ENCODE measurements around the gene GRIN2C. TPM values are rescaled to one million over a fixed set of nuclear protein-coding genes. Genes with fewer than 3 reads are reported as not detected.
"Not testable (repeated sequence)": the region's sequence is repeated elsewhere in the genome, so short reads cannot be mapped to it uniquely, and the experiment has no call there.

The GRIN2C gene
- 0.11 TPM in 1 of 2 replicates, not detected in the other for total RNA-seq (2021)
- not detected for Bru-seq, nascent RNA
- not detected for BruChase-seq, experiment 1, labeled RNA remaining after a 2-hour chase
- BruChase-seq, experiment 2, labeled RNA remaining after a 6-hour chase: percentile 8 among the genes with signal in this experiment
- long read RNA-seq: 0 reads

DNA sequence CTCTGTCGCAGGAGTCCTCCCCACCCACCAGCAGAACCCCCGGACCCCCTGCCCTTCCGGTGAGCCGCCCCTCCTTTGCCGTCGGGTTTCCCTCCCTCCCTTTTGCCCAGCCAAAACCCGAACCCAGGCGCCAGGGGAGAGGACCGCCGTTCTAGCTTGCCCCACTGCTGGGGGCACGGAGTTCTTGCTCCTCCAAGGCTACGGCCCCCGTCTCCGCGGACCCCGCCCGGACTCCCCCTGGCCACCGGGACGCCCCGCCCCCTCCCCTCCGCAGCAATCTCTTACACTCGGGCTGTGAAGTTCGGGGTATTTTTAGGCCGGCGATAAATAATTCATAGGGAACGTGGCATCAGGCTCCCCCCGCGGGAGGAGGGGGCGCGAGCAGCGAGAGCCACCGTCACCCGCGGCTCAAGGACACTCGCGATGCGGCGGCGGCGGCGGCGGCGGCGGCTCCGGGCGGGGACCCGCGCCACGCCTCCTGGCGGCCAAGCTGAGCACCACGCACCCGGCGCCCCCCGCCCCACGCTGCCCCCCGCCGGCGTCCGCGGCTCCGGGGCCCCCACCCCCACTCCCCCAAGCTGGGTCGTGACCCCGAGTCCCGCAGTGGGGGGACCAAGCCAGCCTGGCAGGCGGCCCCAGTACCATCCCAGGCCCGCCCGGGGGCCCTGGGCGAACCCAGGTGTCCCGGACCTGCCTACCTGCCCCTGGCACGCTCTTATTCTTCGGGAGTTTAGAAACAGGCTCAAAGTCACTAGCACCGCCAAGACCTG is at the start of gene GRIN2C:
GRIN2C (minus strand) TSS at position 427 of the 770 bp plus-strand sequence. CDS start 4,793 bp downstream, outside the sequence.
- ChIA-PET CTCF (interaction anchor here (0.7 to 1.1 kb wide), 2 partner anchors 202 to 597 kb away, joined by 3 read pairs; partner anchors contain the start of gene TMEM94), POLR2A (ENCODE audit: unreplicated experiment) (no interaction called here)
- Histone ChIP-seq H3K4me3 (no peak within 1 kb of the TSS), H3K9me2 (ENCODE audit: insufficient read depth) (no peaks in the 10 kb centered on the region), H3F3A (ENCODE audit: insufficient read depth, low read depth) (peaks cover 2% of the 10 kb centered on the region; the same call in 1 of the 2 replicates), H4K20me1 (ENCODE audit: insufficient read depth) (no peaks in the 10 kb centered on the region), H3K4me2 (no peak within 1 kb of the TSS), H2AFZ (no peak within 1 kb of the TSS), H3K36me3 (ENCODE audit: low read depth) (no peaks in the 10 kb centered on the region), H3K79me2 (ENCODE audit: low read depth) (no peaks in the 10 kb centered on the region), H3K27ac (no peak within 1 kb of the TSS), H3K4me1 (replicated peaks; ENCODE audit: insufficient read depth) (no peaks in the 10 kb centered on the region), H3K9me3 (ENCODE audit: insufficient read depth, low read depth) (no peaks in the 10 kb centered on the region), H3K27me3 (ENCODE audit: insufficient read depth, low read depth) (peaks cover 48% of the 10 kb centered on the region)
- intact Hi-C loops (cut with micrococcal nuclease; ENCODE audit: unreplicated experiment): no loop called here
- BruUV-seq (replicated peaks): no TSS peak
- TF ChIP-seq, protein P1, sequence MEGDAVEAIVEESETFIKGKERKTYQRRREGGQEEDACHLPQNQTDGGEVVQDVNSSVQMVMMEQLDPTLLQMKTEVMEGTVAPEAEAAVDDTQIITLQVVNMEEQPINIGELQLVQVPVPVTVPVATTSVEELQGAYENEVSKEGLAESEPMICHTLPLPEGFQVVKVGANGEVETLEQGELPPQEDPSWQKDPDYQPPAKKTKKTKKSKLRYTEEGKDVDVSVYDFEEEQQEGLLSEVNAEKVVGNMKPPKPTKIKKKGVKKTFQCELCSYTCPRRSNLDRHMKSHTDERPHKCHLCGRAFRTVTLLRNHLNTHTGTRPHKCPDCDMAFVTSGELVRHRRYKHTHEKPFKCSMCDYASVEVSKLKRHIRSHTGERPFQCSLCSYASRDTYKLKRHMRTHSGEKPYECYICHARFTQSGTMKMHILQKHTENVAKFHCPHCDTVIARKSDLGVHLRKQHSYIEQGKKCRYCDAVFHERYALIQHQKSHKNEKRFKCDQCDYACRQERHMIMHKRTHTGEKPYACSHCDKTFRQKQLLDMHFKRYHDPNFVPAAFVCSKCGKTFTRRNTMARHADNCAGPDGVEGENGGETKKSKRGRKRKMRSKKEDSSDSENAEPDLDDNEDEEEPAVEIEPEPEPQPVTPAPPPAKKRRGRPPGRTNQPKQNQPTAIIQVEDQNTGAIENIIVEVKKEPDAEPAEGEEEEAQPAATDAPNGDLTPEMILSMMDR (conservative IDR thresholded peaks at IDR 0.05): no peak
- TF ChIP-seq EZH2 (IDR thresholded peaks at IDR 0.05; ENCODE audit: low read depth): no peak
- no peak for DNase-seq

DNA sequence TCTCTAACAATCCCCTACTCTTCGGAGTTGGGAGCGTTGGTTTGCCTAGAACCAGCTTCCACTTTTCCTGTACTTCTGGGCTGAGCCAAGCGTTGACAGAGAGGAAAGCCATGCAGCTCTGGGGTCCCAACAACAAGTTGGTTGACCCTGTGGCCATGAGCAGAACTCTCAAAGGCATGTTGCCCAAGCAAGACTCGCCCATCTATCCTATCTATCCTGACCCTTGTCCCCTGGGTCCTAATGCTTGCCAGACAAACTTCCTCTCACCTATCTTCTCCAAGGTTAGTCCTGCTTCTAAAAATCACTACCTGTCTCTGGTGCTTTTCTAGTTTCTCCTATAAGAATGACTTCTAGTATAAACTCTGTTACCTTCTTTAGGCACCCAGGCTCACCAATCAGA is 49.4 kb upstream of the GRIN2C start:
- H3K27ac ChIP-seq; H3K36me3 ChIP-seq (ENCODE audit: low read depth); BruUV-seq (replicated peaks); H3K4me3 ChIP-seq; intact Hi-C loops (cut with micrococcal nuclease; ENCODE audit: unreplicated experiment); H3K9me3 ChIP-seq (ENCODE audit: insufficient read depth, low read depth); POLR2A ChIA-PET (ENCODE audit: unreplicated experiment); CTCF ChIA-PET; DNase-seq; H3K4me2 ChIP-seq; H2AFZ ChIP-seq; H3K79me2 ChIP-seq (ENCODE audit: low read depth); H4K20me1 ChIP-seq (ENCODE audit: insufficient read depth); H3K27me3 ChIP-seq (ENCODE audit: insufficient read depth, low read depth); H3K9me2 ChIP-seq (ENCODE audit: insufficient read depth): not testable (repeated sequence)
- Histone ChIP-seq H3F3A (ENCODE audit: insufficient read depth, low read depth) (peaks cover 11% of the 10 kb centered on the region; the same call in 1 of the 2 replicates), H3K4me1 (replicated peaks; ENCODE audit: insufficient read depth) (peaks cover 20% of the 10 kb centered on the region)

DNA sequence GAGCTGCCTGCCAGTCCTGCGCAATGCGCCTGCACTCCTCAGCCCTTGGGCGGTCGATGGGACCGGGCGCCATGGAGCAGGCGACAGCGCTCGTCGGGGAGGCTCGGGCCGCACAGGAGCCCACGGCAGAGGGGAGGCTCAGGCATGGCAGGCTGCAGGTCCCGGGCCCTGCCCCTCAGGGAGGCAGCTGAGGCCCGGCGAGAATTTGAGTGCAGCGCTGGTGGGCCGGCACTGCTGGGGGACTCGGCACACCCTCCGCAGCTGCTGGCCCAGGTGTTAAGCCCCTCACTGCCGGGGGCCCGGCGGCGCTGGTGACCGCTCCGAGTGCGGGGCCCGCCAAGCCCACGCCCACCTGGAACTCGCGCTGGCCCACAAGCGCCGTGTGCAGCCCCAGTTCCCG is 47.3 kb upstream of the GRIN2C start:
- ChIA-PET CTCF (no interaction called here), POLR2A (ENCODE audit: unreplicated experiment) (no interaction called here)
- Histone ChIP-seq H2AFZ (no peak overlapping the region), H4K20me1 (ENCODE audit: insufficient read depth) (no peaks in the 10 kb centered on the region), H3K36me3 (ENCODE audit: low read depth) (no peaks in the 10 kb centered on the region), H3K9me3 (ENCODE audit: insufficient read depth, low read depth) (no peaks in the 10 kb centered on the region), H3K27ac (no peak overlapping the region), H3F3A (ENCODE audit: insufficient read depth, low read depth) (peaks cover 11% of the 10 kb centered on the region; the same call in 1 of the 2 replicates), H3K9me2 (ENCODE audit: insufficient read depth) (no peaks in the 10 kb centered on the region), H3K4me3 (no peak overlapping the region), H3K4me2 (no peak overlapping the region), H3K27me3 (ENCODE audit: insufficient read depth, low read depth) (no peaks in the 10 kb centered on the region), H3K4me1 (replicated peaks; ENCODE audit: insufficient read depth) (peaks cover 20% of the 10 kb centered on the region), H3K79me2 (ENCODE audit: low read depth) (no peaks in the 10 kb centered on the region)
- no peak for TF ChIP-seq EZH2 (IDR thresholded peaks at IDR 0.05; ENCODE audit: low read depth)
- TF ChIP-seq, protein P1 (conservative IDR thresholded peaks at IDR 0.05): no peak
- no peak for DNase-seq
- BruUV-seq (replicated peaks): no TSS peak
- intact Hi-C loops (cut with micrococcal nuclease; ENCODE audit: unreplicated experiment): no loop called here

DNA sequence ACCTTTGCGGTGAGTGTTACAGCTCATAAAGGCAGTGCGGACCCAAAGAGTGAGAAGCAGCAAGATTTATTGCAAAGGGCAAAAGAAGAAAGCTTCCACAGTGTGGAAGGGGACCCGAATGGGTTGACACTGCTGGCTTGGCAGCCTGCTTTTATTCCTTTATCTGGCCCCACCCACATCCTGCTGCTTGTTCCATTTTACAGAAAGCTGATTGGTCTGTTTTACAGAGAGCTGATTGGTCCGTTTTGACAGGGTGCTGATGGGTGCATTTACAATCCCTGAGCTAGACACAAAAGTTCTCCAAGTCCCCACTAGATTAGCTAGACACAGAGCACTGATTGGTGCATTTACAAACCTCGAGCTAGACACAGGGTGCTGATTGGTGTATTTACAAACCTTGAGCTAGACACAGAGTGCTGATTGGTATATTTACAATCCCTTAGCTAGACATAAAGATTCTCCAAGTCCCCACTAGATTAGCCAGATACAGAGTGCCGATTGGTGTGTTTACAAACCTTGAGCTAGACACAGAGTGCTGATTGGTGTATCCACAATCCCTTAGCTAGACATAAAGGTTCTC is 46.6 kb upstream of the GRIN2C start:
- peaks cover 20% of the 10 kb centered on the region for H3K4me1 ChIP-seq (replicated peaks; ENCODE audit: insufficient read depth)
- H3K4me2 ChIP-seq; H3K36me3 ChIP-seq (ENCODE audit: low read depth); H3K79me2 ChIP-seq (ENCODE audit: low read depth); BruUV-seq (replicated peaks); DNase-seq; POLR2A ChIA-PET (ENCODE audit: unreplicated experiment); intact Hi-C loops (cut with micrococcal nuclease; ENCODE audit: unreplicated experiment); H4K20me1 ChIP-seq (ENCODE audit: insufficient read depth); H3K9me3 ChIP-seq (ENCODE audit: insufficient read depth, low read depth); H3K27me3 ChIP-seq (ENCODE audit: insufficient read depth, low read depth); H3K4me3 ChIP-seq; H3K9me2 ChIP-seq (ENCODE audit: insufficient read depth); H3K27ac ChIP-seq; H2AFZ ChIP-seq: not testable (repeated sequence)
- CTCF ChIA-PET: interaction anchor here (0.7 kb wide), 1 partner anchor 18 kb away, joined by 3 read pairs; no protein-coding TSS in a partner anchor
- peaks cover 11% of the 10 kb centered on the region; the same call in 1 of the 2 replicates for H3F3A ChIP-seq (ENCODE audit: insufficient read depth, low read depth)

All from PC-9 (cell line).